ENCODE measurements around the gene CDH13.

The CDH13 gene

DNA sequence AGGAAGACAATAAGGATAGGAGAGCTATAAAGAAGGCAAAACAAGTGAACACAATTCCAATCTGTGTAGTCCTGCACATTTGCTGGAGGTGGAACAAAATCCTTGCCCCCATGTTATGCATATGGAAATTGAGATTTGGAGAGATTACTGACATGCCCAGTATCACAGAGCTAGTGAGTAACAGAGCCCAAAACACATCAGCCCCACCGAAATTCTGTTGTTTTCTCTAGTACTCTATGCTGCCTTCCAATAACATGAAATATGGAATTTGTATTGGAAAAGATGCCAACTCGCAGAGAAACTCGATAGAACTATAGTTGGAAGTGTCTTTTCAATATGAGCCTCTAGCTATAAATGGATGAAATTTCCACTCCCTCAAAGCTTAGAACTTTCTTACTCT lies 456.6 kb downstream of the CDH13 start:
- Histone ChIP-seq H3K4me1 (ENCODE audit: control insufficient read depth, insufficient read depth, low read length) (no peaks in the 10 kb centered on the region), H3K36me3 (ENCODE audit: insufficient read depth, low read length) (no peaks in the 10 kb centered on the region), H3K4me3 (ENCODE audit: low read length) (no peak overlapping the region), H3K9ac (ENCODE audit: low read depth, low read length) (no peak overlapping the region), H3K27me3 (ENCODE audit: control insufficient read depth, insufficient read depth, low read length) (no peaks in the 10 kb centered on the region), H3K4me2 (ENCODE audit: low read length) (no peak overlapping the region), H3K9me3 (replicated peaks; ENCODE audit: low read length) (no peaks in the 10 kb centered on the region)

DNA sequence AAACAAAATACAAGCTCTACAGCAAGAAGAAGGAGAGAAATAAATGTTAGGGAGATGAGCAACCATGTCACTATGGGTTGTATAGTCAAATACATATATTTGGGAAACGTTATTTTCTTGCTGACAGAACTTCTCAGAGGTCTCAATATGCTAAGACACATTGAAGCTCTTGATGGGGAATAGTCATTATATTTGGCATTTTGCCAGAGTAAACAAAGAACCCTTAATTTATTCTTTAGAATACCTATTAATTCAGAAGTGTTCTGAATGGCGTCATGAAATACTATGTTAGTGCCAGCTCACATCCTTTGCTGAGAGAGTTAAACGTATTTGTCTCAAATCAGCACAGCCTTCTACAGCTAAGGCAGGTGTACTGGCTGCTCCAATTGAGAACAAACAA lies 458.9 kb downstream of the CDH13 start:
- Histone ChIP-seq H3K27me3 (ENCODE audit: control insufficient read depth, insufficient read depth, low read length) (no peaks in the 10 kb centered on the region), H3K36me3 (ENCODE audit: insufficient read depth, low read length) (no peaks in the 10 kb centered on the region), H3K9me3 (replicated peaks; ENCODE audit: low read length) (no peaks in the 10 kb centered on the region), H3K4me2 (ENCODE audit: low read length) (no peak overlapping the region), H3K9ac (ENCODE audit: low read depth, low read length) (no peak overlapping the region), H3K4me1 (ENCODE audit: control insufficient read depth, insufficient read depth, low read length) (no peaks in the 10 kb centered on the region), H3K4me3 (ENCODE audit: low read length) (no peak overlapping the region)

- H3K9ac ChIP-seq (ENCODE audit: low read depth, low read length), result no peak overlapping the region
- no peaks in the 10 kb centered on the region for H3K9me3 ChIP-seq (replicated peaks; ENCODE audit: low read length)
- no peaks in the 10 kb centered on the region for H3K36me3 ChIP-seq (ENCODE audit: insufficient read depth, low read length)
- H3K27me3 ChIP-seq (ENCODE audit: control insufficient read depth, insufficient read depth, low read length), result no peaks in the 10 kb centered on the region
- peak overlapping the region; percentile 20 for H3K4me2 ChIP-seq (ENCODE audit: low read length)
- no peak overlapping the region for H3K4me3 ChIP-seq (ENCODE audit: low read length)
- H3K4me1 ChIP-seq (ENCODE audit: control insufficient read depth, insufficient read depth, low read length), result peaks cover 9% of the 10 kb centered on the region
These were observed 469.3 kb downstream of the CDH13 start for GRCh38 chr16:83095941-83096692.

DNA sequence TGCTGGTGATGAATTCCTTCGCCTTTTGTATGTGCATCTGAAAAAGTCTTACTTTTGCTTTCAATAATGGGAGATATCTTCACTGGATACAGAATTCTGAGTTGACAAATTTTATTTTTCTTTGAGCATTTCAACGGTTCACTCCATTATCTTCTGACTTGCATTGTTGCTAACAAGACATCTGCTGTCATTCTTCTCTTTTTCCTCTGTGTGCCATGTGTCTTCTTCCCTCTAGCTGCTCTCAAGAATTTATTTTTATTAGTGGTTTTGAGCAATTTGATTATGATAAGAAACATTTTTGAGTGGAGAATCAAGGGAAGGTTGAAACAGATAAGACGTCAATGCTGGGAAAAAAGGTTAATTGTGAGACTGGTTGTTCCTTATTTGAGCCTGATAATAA lies 471.8 kb downstream of the CDH13 start:
- Histone ChIP-seq H3K27me3 (ENCODE audit: control insufficient read depth, insufficient read depth, low read length) (no peaks in the 10 kb centered on the region), H3K4me3 (ENCODE audit: low read length) (no peak overlapping the region), H3K9ac (ENCODE audit: low read depth, low read length) (no peak overlapping the region), H3K4me1 (ENCODE audit: control insufficient read depth, insufficient read depth, low read length) (peaks cover 9% of the 10 kb centered on the region), H3K4me2 (ENCODE audit: low read length) (no peak overlapping the region), H3K36me3 (ENCODE audit: insufficient read depth, low read length) (no peaks in the 10 kb centered on the region), H3K9me3 (replicated peaks; ENCODE audit: low read length) (no peaks in the 10 kb centered on the region)

- H3K4me1 ChIP-seq (ENCODE audit: control insufficient read depth, insufficient read depth, low read length), result peaks cover 9% of the 10 kb centered on the region
- H3K9me3 ChIP-seq (replicated peaks; ENCODE audit: low read length), result no peaks in the 10 kb centered on the region
- H3K9ac ChIP-seq (ENCODE audit: low read depth, low read length), result no peak overlapping the region
- no peak overlapping the region for H3K4me2 ChIP-seq (ENCODE audit: low read length)
- H3K27me3 ChIP-seq (ENCODE audit: control insufficient read depth, insufficient read depth, low read length), result no peaks in the 10 kb centered on the region
- no peak overlapping the region for H3K4me3 ChIP-seq (ENCODE audit: low read length)
- no peaks in the 10 kb centered on the region for H3K36me3 ChIP-seq (ENCODE audit: insufficient read depth, low read length)
These were observed 473.9 kb downstream of the CDH13 start for GRCh38 chr16:83100679-83101078.

GRCh38 chr16:83102336-83102735 lies 475.6 kb downstream of the CDH13 start:
- H3K36me3 ChIP-seq (ENCODE audit: insufficient read depth, low read length), result no peaks in the 10 kb centered on the region
- no peaks in the 10 kb centered on the region for H3K27me3 ChIP-seq (ENCODE audit: control insufficient read depth, insufficient read depth, low read length)
- peaks cover 5% of the 10 kb centered on the region for H3K4me1 ChIP-seq (ENCODE audit: control insufficient read depth, insufficient read depth, low read length)
- no peak overlapping the region for H3K4me3 ChIP-seq (ENCODE audit: low read length)
- no peak overlapping the region for H3K4me2 ChIP-seq (ENCODE audit: low read length)
- no peak overlapping the region for H3K9ac ChIP-seq (ENCODE audit: low read depth, low read length)
- no peaks in the 10 kb centered on the region for H3K9me3 ChIP-seq (replicated peaks; ENCODE audit: low read length)

- Histone ChIP-seq H3K9ac (ENCODE audit: low read depth, low read length) (no peak overlapping the region), H3K36me3 (ENCODE audit: insufficient read depth, low read length) (no peaks in the 10 kb centered on the region), H3K4me2 (ENCODE audit: low read length) (no peak overlapping the region), H3K27me3 (ENCODE audit: control insufficient read depth, insufficient read depth, low read length) (no peaks in the 10 kb centered on the region), H3K4me3 (ENCODE audit: low read length) (no peak overlapping the region), H3K9me3 (replicated peaks; ENCODE audit: low read length) (no peaks in the 10 kb centered on the region), H3K4me1 (ENCODE audit: control insufficient read depth, insufficient read depth, low read length) (peaks cover 4% of the 10 kb centered on the region)
These were observed 478.7 kb downstream of the CDH13 start for GRCh38 chr16:83105279-83106077.

DNA sequence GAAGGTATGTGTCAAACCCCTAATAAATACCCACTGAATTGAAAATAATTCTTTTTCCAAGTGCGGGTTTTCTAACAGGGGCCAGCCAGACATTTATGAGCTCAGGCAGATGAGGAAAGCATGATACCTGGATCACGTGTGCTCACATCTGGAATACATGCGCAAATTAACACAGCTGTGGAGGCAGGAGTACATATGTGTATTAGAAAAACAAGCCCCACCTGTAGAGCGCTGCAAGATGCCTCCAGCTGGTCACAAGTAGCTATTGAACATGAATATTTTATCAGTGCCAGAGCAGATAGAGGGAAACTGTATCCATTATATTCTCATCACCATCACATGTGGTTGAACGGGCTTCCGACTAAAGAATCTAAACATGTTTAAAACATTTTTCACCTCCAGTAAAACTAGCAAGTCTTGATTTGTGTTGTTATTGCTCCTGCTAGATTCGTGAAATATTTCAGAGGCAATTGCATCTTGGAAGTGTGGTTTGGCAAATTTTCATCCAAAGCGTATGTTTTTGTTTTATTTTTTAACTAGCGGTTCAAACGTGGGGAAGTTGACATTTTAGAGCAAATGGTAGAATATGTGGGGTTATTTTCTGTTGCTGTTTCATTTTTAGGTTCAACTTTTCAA lies 482.8 kb downstream of the CDH13 start:
- H3K9ac ChIP-seq (ENCODE audit: low read depth, low read length), result no peak overlapping the region
- no peaks in the 10 kb centered on the region for H3K9me3 ChIP-seq (replicated peaks; ENCODE audit: low read length)
- no peaks in the 10 kb centered on the region for H3K4me1 ChIP-seq (ENCODE audit: control insufficient read depth, insufficient read depth, low read length)
- no peaks in the 10 kb centered on the region for H3K27me3 ChIP-seq (ENCODE audit: control insufficient read depth, insufficient read depth, low read length)
- no peak overlapping the region for H3K4me3 ChIP-seq (ENCODE audit: low read length)
- no peak overlapping the region for H3K4me2 ChIP-seq (ENCODE audit: low read length)
- H3K36me3 ChIP-seq (ENCODE audit: insufficient read depth, low read length), result no peaks in the 10 kb centered on the region

- Histone ChIP-seq H3K4me1 (ENCODE audit: control insufficient read depth, insufficient read depth, low read length) (no peaks in the 10 kb centered on the region), H3K36me3 (ENCODE audit: insufficient read depth, low read length) (no peaks in the 10 kb centered on the region), H3K9ac (ENCODE audit: low read depth, low read length) (no peak overlapping the region), H3K27me3 (ENCODE audit: control insufficient read depth, insufficient read depth, low read length) (no peaks in the 10 kb centered on the region), H3K4me3 (ENCODE audit: low read length) (no peak overlapping the region), H3K9me3 (replicated peaks; ENCODE audit: low read length) (no peaks in the 10 kb centered on the region), H3K4me2 (ENCODE audit: low read length) (no peak overlapping the region)
These were observed 483.5 kb downstream of the CDH13 start for GRCh38 chr16:83110269-83110668.

GRCh38 chr16:83113317-83113716 lies 486.5 kb downstream of the CDH13 start:
- Histone ChIP-seq H3K4me2 (ENCODE audit: low read length) (no peak overlapping the region), H3K27me3 (ENCODE audit: control insufficient read depth, insufficient read depth, low read length) (no peaks in the 10 kb centered on the region)

GRCh38 chr16:83113811-83114210 lies 487.0 kb downstream of the CDH13 start:
- Histone ChIP-seq H3K9ac (ENCODE audit: low read depth, low read length) (no peak overlapping the region), H3K4me2 (ENCODE audit: low read length) (no peak overlapping the region), H3K9me3 (replicated peaks; ENCODE audit: low read length) (no peaks in the 10 kb centered on the region), H3K4me1 (ENCODE audit: control insufficient read depth, insufficient read depth, low read length) (no peaks in the 10 kb centered on the region), H3K36me3 (ENCODE audit: insufficient read depth, low read length) (no peaks in the 10 kb centered on the region), H3K4me3 (ENCODE audit: low read length) (no peak overlapping the region), H3K27me3 (ENCODE audit: control insufficient read depth, insufficient read depth, low read length) (no peaks in the 10 kb centered on the region)

More at GRCh38 chr16:83113317-83113716, 486.5 kb downstream of the CDH13 start:
- Histone ChIP-seq H3K9ac (ENCODE audit: low read depth, low read length) (no peak overlapping the region), H3K4me1 (ENCODE audit: control insufficient read depth, insufficient read depth, low read length) (no peaks in the 10 kb centered on the region), H3K9me3 (replicated peaks; ENCODE audit: low read length) (no peaks in the 10 kb centered on the region), H3K4me3 (ENCODE audit: low read length) (no peak overlapping the region), H3K36me3 (ENCODE audit: insufficient read depth, low read length) (no peaks in the 10 kb centered on the region)

Measured in skeletal muscle satellite cell (primary cell).